ENCODE data around the gene DGKQ. TPM values are rescaled to one million over a fixed set of nuclear protein-coding genes. Genes with fewer than 3 reads are reported as not detected.
A peak's percentile ranks its signal among the peaks of the same experiment; 100 is the strongest.

Gene DGKQ
- total and polyA plus RNA-seq, 2 of the 8 experiments (the other 6 are each of a cell fraction or from before 2014, with no cell fraction given) = 7.3 to 9.7 TPM

- H2BK15ac ChIP-seq (ENCODE audit: low read length) = no peak overlapping the region
- FAIRE-seq (no peak), DNase-seq (ENCODE audit: low read depth in 1 of 2, low spot score in 2 of 2) (no peak)
- no peak overlapping the region for H4K5ac ChIP-seq (ENCODE audit: insufficient read length, low read depth, low read length)
- H4K20me1 ChIP-seq (replicated peaks in 1 of 2; ENCODE audit: control insufficient read depth in 1 of 2, insufficient read depth in 2 of 2, low read length in 2 of 2) = peaks cover 0 to 10% of the 10 kb centered on the region in 2 experiments
- no peak overlapping the region for H2AFZ ChIP-seq (ENCODE audit: low read length)
- no peak overlapping the region for H3K14ac ChIP-seq (ENCODE audit: insufficient read length)
- peaks cover 8 to 11% (median 10%) of the 10 kb centered on the region in 4 experiments; a peak in 6 of 7 replicates for H3K27me3 ChIP-seq (replicated peaks in 1 of 4; ENCODE audit: control insufficient read depth in 3 of 4, extremely low read depth in 1 of 4, insufficient read depth in 3 of 4, low read length in 3 of 4)
- no peak overlapping the region for H3K56ac ChIP-seq (replicated peaks; ENCODE audit: insufficient read length, low read depth, low read length)
- H2BK12ac ChIP-seq (ENCODE audit: low read depth, low read length) = no peak overlapping the region
- ChIA-PET POLR2A (ENCODE audit: partially characterized antibody) (no interaction called here), CTCF (ENCODE audit: partially characterized antibody) (interaction anchor here (0.6 to 1.7 kb wide), 6 partner anchors 18 to 273 kb away, joined by 3 to 4 read pairs (median 3); partner anchors contain the start of genes IDUA and SLC26A1)
- H3K18ac ChIP-seq (ENCODE audit: extremely low read depth, low read length) = no peak overlapping the region
- no peaks in the 10 kb centered on the region for H3K36me3 ChIP-seq (ENCODE audit: control insufficient read depth in 2 of 4, insufficient read depth in 4 of 4, low read length in 3 of 4)
- no peak overlapping the region for H3K9ac ChIP-seq (replicated peaks in 1 of 4; ENCODE audit: extremely low read depth in 1 of 4, low read depth in 3 of 4, low read length in 3 of 4)
- H3K4me2 ChIP-seq (ENCODE audit: insufficient read depth in 1 of 2, low read depth in 2 of 2, low read length in 2 of 2) = no peak overlapping the region
- H3K4ac ChIP-seq (replicated peaks; ENCODE audit: insufficient read length, low read depth, low read length) = no peak overlapping the region
- no peaks in the 10 kb centered on the region for H3K79me1 ChIP-seq (ENCODE audit: low read depth, low read length)
- H2BK20ac ChIP-seq (ENCODE audit: low read length) = no peak overlapping the region
- peaks cover 0 to 4% (median 1%) of the 10 kb centered on the region in 4 experiments; a peak in 3 of 7 replicates for H3K4me1 ChIP-seq (replicated peaks in 1 of 4; ENCODE audit: control insufficient read depth in 3 of 4, insufficient read depth in 4 of 4, low read length in 3 of 4)
- H3K4me3 ChIP-seq (ENCODE audit: extremely low read depth in 1 of 4, insufficient read depth in 2 of 4, low read depth in 3 of 4, low read length in 4 of 4) = no peak overlapping the region
- peak overlapping the region; percentile 92; the same call in 1 of the 2 replicates for H4K8ac ChIP-seq (ENCODE audit: extremely low read depth, insufficient read depth, low read length)
- H3K79me2 ChIP-seq (ENCODE audit: control insufficient read depth in 1 of 2, insufficient read depth in 2 of 2, low read length in 2 of 2) = no peaks in the 10 kb centered on the region
- H2AK5ac ChIP-seq (ENCODE audit: low read depth, low read length) = no peak overlapping the region
- no peak overlapping the region for H4K91ac ChIP-seq (replicated peaks; ENCODE audit: insufficient read length, low read length)
- no peak overlapping the region for H3K23ac ChIP-seq (ENCODE audit: insufficient read length)
- H3K23me2 ChIP-seq (ENCODE audit: low read depth, low read length) = peaks cover 6% of the 10 kb centered on the region; the same call in 1 of the 2 replicates
- TF ChIP-seq SUZ12 (IDR thresholded peaks at IDR 0.05; ENCODE audit: low read length) = no peak
- TF ChIP-seq FOSL1 (IDR thresholded peaks at IDR 0.05; ENCODE audit: insufficient read depth, low read depth, low read length) = no peak
- TF ChIP-seq, protein P1, sequence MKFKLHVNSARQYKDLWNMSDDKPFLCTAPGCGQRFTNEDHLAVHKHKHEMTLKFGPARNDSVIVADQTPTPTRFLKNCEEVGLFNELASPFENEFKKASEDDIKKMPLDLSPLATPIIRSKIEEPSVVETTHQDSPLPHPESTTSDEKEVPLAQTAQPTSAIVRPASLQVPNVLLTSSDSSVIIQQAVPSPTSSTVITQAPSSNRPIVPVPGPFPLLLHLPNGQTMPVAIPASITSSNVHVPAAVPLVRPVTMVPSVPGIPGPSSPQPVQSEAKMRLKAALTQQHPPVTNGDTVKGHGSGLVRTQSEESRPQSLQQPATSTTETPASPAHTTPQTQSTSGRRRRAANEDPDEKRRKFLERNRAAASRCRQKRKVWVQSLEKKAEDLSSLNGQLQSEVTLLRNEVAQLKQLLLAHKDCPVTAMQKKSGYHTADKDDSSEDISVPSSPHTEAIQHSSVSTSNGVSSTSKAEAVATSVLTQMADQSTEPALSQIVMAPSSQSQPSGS (IDR thresholded peaks at IDR 0.05; ENCODE audit: low read length) = no peak
- H2BK5ac ChIP-seq (ENCODE audit: low read depth, low read length) = no peak overlapping the region
- H3K9me3 ChIP-seq (ENCODE audit: insufficient read depth in 2 of 2, low read depth in 1 of 2, low read length in 1 of 2) = no peaks in the 10 kb centered on the region
- 96% methylated on average over 34 of the region's 39 CpGs; no CpG with 5 or more reads in 1 of the 2 experiments for WGBS, 2 experiments (ENCODE audit: extremely low coverage in 1 of 2, insufficient coverage in 1 of 2, insufficient read length in 1 of 2, insufficient replicate concordance in 2 of 2, low coverage in 1 of 2, low lambda C conversion rate in 2 of 2, missing lambda C conversion rate in 1 of 2)
- H2BK120ac ChIP-seq (replicated peaks; ENCODE audit: low read depth, low read length) = no peak overlapping the region
- H3K27ac ChIP-seq (ENCODE audit: low read depth, low read length) = no peak overlapping the region
Measured at GRCh38 chr4:963276-964225, 9.8 kb downstream of the DGKQ start.

Data from H1 (cell line).